Kasumi-1 (cell line): ENCODE measurements around the gene IPO13.
A peak's percentile ranks its signal among the peaks of the same experiment; 100 is the strongest.

ENCODE experiments used
- DNase-seq, 2 experiments: peaks; one replicate each; lab custom pipeline; 2025; lab: John Stamatoyannopoulos, UW

Gene IPO13

GRCh38 chr1:43974443-43975248 lies 27.9 kb downstream of the IPO13 start, which contains the start of gene ATP6V0B:
Gene ATP6V0B (plus strand): TSS chr1:43974960. CDS start chr1:43975041, 81 bp downstream.
- peak; percentile 94 to 95 for DNase-seq

- peak; percentile 40 to 52 for DNase-seq
Measured at GRCh38 chr1:43975249-43975961, 28.7 kb downstream of the IPO13 start.

- peak in 1 of 2 experiments; percentile 10 for DNase-seq
Measured at GRCh38 chr1:43976045-43976444, 29.3 kb downstream of the IPO13 start.

- DNase-seq = no peak
Measured at GRCh38 chr1:43976890-43977289, 30.1 kb downstream of the IPO13 start.

DNA sequence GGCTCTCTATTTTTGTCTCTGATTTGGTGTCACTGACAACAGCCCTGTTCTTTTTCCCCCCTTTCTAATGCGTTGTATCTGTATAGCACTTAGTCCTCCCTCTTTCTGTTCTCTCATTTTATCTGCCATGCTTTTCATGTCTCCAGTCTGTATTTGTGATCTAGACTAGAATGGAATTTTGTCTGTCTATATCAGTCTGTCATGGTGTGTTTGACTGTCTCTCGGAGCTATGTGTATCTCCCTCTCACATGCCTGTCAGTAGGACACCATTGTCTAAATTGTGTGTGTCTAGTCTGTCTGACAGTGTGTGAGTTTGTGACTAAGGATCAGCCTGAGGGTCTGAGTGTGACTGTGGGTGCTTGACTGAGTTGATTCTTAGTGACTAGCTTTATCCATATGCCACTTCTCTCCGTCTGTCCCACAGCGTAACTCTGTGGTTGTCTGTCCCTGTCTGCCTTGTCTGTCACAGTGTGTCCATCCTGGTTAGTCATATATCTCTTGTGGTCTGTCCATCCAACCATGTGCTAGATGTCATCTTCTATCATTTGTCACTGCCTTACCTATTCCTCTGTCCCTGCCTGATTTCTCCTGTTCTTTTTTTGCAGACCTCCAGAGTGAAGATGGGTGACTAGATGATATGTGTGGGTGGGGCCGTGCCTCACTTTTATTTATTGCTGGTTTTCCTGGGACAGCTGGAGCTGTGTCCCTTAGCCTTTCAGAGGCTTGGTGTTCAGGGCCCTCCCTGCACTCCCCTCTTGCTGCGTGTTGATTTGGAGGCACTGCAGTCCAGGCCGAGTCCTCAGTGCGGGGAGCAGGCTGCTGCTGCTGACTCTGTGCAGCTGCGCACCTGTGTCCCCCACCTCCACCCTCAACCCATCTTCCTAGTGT lies 30.9 kb downstream of the IPO13 start:
- no peak for DNase-seq

GRCh38 chr1:43978264-43978550 lies 31.5 kb downstream of the IPO13 start:
- no peak for DNase-seq

- peak; percentile 25 to 32 for DNase-seq
Measured at GRCh38 chr1:43978551-43979260, 32.0 kb downstream of the IPO13 start, which contains the start of gene B4GALT2. Gene B4GALT2 (plus strand): TSS chr1:43979210. CDS start chr1:43981161, 1,951 bp downstream.

GRCh38 chr1:43979261-43979527 lies 32.4 kb downstream of the IPO13 start:
- no peak for DNase-seq

GRCh38 chr1:43979528-43980254 lies 32.9 kb downstream of the IPO13 start:
- DNase-seq = peak; percentile 20 to 28

DNA sequence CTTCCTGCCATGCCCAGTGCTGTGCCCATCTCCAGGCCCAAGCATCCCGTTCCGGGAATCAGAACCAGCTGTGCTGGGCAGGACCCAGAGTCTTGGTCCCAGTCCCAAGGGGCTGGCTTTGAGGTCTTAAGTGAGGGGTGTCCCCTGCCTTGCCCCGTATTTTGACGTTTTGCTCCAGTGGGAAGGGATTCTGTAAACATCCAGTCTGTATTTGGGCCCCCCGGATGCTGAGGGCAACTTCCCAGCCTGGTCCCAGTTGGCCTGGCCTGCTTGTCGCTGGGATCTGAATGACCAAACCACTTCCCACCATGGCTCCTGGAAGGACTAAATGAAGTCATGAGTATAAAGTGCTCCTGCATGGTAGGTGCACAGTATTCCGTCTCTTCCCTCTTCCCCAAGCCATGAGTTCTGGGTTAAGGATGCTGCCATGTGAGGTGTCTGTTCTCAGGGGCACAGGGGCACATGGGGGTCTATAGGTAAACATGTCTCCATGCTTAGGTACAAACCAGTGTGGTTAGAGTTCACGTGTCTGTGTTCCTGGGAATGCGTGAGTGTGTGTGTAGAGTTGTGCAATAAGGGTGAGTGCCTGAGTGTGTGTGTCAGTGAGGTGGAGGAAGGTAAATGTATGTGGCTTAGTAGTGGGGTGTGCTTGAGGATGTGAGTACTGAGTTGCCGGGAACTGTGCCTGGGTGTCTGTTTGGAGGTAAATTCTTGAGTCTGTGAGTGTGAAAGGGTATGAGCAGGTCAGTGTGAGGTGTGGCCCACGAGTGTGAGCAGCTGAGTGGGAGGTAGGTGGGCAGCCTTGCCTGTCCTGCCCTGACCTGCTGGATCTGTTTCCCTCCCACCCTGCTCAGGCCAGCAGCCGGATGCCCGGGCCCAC lies 33.7 kb downstream of the IPO13 start:
- DNase-seq = no peak

- no peak for DNase-seq
Measured at GRCh38 chr1:43981135-43981491, 34.4 kb downstream of the IPO13 start.

DNA sequence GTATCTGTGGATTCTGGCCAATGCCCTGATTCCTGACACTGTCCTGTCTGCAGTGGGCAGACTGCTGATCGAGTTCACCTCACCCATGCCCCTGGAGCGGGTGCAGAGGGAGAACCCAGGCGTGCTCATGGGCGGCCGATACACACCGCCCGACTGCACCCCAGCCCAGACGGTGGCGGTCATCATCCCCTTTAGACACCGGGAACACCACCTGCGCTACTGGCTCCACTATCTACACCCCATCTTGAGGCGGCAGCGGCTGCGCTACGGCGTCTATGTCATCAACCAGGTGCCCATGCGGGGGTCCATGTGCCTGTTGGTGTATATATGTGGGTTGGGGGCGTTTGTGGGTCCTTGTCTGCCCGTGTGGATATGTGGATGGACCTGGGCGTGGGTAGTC lies 34.9 kb downstream of the IPO13 start:
- no peak for DNase-seq

GRCh38 chr1:43982241-43982640 lies 35.5 kb downstream of the IPO13 start:
- no peak for DNase-seq

- DNase-seq = no peak
Measured at GRCh38 chr1:43982808-43983207, 36.1 kb downstream of the IPO13 start.

GRCh38 chr1:43983253-43983899 lies 36.6 kb downstream of the IPO13 start:
- DNase-seq = no peak

- no peak for DNase-seq
Measured at GRCh38 chr1:43984855-43985254, 38.1 kb downstream of the IPO13 start.

DNA sequence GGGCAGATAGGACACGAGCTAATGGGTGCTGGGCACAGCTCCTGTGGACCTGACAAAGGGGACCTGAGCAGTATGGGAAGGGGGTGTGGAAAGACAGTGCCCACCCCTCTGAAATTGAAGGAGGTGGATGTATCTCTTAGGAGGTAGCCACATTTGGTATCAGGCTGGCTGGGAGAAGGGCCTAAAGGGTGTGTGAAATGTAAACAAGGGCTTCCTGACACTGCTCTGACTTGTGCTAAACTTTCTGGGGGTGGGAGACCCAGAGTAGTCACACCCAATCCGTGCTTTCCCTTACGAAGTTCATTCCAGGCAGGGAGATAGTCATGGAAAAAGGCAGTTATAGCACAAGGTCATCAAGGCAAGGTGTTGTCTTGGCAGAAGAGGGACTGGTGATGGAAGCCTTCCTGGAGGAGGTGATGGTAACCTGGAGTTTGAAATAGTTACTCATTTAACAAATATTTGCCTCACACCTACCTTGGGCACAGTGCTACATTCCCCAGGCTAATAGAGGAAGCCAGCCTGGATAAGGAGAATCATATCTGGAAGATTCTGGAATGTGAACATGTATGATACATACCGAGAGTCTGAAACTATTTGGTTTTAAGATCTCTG lies 39.3 kb downstream of the IPO13 start:
- DNase-seq = no peak

- no peak for DNase-seq
Measured at GRCh38 chr1:43986712-43987111, 40.0 kb downstream of the IPO13 start.

DNA sequence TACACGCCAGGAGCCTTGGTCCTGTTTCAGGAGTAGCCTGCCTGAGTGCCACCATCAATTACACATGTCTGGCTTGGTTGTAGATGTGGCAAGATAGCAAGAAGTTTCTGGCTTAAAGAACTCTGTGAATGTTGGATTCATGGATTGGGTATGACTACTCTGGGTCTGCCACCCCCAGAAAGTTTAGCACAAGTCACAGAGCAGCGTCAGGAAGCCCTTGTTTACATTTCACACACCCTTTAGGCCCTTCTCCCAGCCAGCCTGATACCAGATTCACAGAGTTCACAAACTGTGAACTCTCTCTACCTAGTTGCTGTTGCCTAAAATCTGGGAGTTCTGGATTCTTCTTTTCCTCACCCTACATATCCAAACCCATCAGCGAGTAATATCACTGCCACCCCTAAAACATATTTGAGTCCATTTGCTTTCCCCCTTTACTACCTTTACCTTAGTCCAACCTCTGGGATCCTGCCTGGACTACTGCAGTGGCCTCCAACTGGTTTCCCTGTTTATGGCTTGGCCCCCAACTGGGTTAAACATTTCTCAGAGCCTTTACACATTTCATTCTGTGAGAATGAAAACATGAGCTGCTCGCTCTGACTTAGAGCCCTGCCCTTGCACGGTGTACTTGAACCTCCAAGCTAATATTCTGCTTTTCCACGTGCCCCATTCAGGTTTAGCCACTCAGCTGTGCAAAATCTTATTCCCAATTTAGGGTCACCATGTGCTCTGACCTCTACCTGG lies 40.6 kb downstream of the IPO13 start:
- DNase-seq = no peak
